ENCODE data around the gene RGS18. TPM values are rescaled to one million over a fixed set of nuclear protein-coding genes. Genes with fewer than 3 reads are reported as not detected.

RGS18 gene
- total and polyA plus RNA-seq, 2 of the 13 experiments (the other 11 are each of a cell fraction or from before 2014, with no cell fraction given) = not detected

DNA sequence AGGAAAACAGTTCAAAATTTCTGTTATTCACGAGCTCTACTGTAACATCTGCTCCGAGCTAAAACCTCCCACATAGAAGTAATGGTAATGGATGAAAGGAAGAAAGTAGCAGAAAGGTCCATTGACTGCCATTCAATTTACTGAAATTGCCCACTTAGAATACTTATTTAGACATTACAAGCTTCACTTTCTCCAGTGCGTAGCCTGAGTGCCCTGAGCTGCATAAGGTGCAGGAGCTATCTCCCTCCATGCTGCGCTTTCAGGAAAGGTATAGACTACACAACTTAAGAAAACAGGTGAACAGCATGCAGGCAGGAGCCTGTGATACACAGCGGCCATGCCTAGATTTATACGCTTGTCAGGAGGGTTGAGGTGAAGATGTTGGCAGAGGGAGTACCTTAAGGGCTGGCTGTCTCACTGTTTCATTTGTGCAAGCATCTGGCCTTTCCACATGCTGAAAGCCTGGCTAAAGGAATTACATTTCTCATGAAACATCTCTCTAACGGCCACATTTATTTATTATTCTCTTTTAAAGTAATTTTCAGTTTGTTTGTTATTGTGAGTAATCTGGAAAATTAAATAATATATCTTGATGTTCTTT lies 74.7 kb downstream of the RGS18 start:
- H3K9me3 ChIP-seq (ENCODE audit: low read length) = no peaks in the 10 kb centered on the region
- H3K4me1 ChIP-seq (ENCODE audit: insufficient read depth, low read length) = no peaks in the 10 kb centered on the region
- H3K27ac ChIP-seq (ENCODE audit: extremely low read length, insufficient read depth, low read length) = no peak overlapping the region
- no peaks in the 10 kb centered on the region for H3K27me3 ChIP-seq (ENCODE audit: control insufficient read depth in 1 of 2, insufficient read depth in 2 of 2, low read length in 2 of 2)
- no peak overlapping the region for H3K4me3 ChIP-seq (replicated peaks in 1 of 3; ENCODE audit: insufficient read depth in 1 of 3, low read depth in 2 of 3, low read length in 3 of 3)
- no peaks in the 10 kb centered on the region for H4K20me1 ChIP-seq (ENCODE audit: insufficient read depth, low read length)
- DNase-seq (ENCODE audit: low spot score) (no peak), FAIRE-seq (no peak), ATAC-seq (no peak)
- ChIA-PET POLR2A (no interaction called here), CTCF (ENCODE audit: low intra/inter-chr PET ratio, low total read pairs) (no interaction called here)
- no peak overlapping the region for H3K4me2 ChIP-seq (ENCODE audit: low read depth, low read length)
- intact Hi-C loops (cut with micrococcal nuclease; ENCODE audit: unreplicated experiment) (no loop called here), in situ Hi-C loops (cut with HindIII; ENCODE audit: extremely low pct_ligation_motif_present, low pct_unique_long_range_greater_than_20kb) (no loop called here)
- 27% methylated on average over 7 of the region's 7 CpGs for WGBS (ENCODE audit: low lambda C conversion rate)
- H3K79me2 ChIP-seq (ENCODE audit: insufficient read depth, low read length) = no peaks in the 10 kb centered on the region
- no TSS peak for BruUV-seq (replicated peaks)
- TF ChIP-seq, protein P1, sequence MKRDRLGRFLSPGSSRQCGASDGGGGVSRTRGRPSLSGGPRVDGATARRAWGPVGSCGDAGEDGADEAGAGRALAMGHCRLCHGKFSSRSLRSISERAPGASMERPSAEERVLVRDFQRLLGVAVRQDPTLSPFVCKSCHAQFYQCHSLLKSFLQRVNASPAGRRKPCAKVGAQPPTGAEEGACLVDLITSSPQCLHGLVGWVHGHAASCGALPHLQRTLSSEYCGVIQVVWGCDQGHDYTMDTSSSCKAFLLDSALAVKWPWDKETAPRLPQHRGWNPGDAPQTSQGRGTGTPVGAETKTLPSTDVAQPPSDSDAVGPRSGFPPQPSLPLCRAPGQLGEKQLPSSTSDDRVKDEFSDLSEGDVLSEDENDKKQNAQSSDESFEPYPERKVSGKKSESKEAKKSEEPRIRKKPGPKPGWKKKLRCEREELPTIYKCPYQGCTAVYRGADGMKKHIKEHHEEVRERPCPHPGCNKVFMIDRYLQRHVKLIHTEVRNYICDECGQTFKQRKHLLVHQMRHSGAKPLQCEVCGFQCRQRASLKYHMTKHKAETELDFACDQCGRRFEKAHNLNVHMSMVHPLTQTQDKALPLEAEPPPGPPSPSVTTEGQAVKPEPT (CRISPR knock-in tag; IDR thresholded peaks at IDR 0.05; ENCODE audit: low read depth) = no peak
- TF ChIP-seq ZNF230 (CRISPR knock-in tag; IDR thresholded peaks at IDR 0.05) = no peak
- TF ChIP-seq, protein P2, sequence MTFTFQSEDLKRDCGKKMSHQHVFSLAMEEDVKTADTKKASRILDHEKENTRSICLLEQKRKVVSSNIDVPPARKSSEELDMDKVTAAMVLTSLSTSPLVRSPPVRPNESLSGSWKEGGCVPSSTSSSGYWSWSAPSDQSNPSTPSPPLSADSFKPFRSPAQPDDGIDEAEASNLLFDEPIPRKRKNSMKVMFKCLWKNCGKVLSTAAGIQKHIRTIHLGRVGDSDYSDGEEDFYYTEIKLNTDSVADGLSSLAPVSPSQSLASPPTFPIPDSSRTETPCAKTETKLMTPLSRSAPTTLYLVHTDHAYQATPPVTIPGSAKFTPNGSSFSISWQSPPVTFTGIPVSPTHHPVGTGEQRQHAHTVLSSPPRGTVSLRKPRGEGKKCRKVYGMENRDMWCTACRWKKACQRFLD (CRISPR knock-in tag; IDR thresholded peaks at IDR 0.05; ENCODE audit: borderline replicate concordance) = no peak
- no peak for TF ChIP-seq ZNF839 (CRISPR knock-in tag; IDR thresholded peaks at IDR 0.05; ENCODE audit: borderline replicate concordance)
- H3K36me3 ChIP-seq (replicated peaks in 1 of 2; ENCODE audit: control insufficient read depth in 1 of 2, insufficient read depth in 2 of 2, low read length in 2 of 2) = no peaks in the 10 kb centered on the region
- no peak overlapping the region for H3K9ac ChIP-seq (ENCODE audit: insufficient read depth, low read depth, low read length)
- H2AFZ ChIP-seq (ENCODE audit: low read length) = no peak overlapping the region

DNA sequence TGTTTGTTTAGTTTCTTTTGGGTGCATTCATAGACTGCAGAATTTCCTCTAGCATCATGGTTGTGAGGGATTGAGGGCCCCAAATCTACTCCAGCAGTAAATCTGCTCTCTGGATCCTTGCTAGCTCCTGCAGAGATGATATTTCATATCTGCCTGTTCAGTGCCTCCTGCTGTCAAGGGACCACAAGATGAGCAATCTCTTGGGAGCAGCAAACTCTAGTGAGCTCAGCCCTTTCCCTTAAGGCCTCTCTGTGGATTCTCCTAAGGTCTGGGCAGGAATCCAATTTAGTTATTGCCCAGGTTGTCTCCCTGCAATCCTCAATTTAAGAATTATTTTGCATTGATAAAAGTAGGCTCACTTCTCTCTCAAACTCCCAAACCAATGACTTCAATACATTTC lies 76.9 kb downstream of the RGS18 start:
- FAIRE-seq (no peak), DNase-seq (ENCODE audit: low spot score) (no peak), ATAC-seq (no peak)
- no peaks in the 10 kb centered on the region for H3K27me3 ChIP-seq (ENCODE audit: control insufficient read depth in 1 of 2, insufficient read depth in 2 of 2, low read length in 2 of 2)
- ChIA-PET POLR2A (no interaction called here), CTCF (ENCODE audit: low intra/inter-chr PET ratio, low total read pairs) (no interaction called here)
- in situ Hi-C loops (cut with HindIII; ENCODE audit: extremely low pct_ligation_motif_present, low pct_unique_long_range_greater_than_20kb) (no loop called here), intact Hi-C loops (cut with micrococcal nuclease; ENCODE audit: unreplicated experiment) (no loop called here)
- no peaks in the 10 kb centered on the region for H3K79me2 ChIP-seq (ENCODE audit: insufficient read depth, low read length)
- H3K4me1 ChIP-seq (ENCODE audit: insufficient read depth, low read length) = no peaks in the 10 kb centered on the region
- H4K20me1 ChIP-seq (ENCODE audit: insufficient read depth, low read length) = no peaks in the 10 kb centered on the region
- H3K4me3 ChIP-seq (replicated peaks in 1 of 3; ENCODE audit: insufficient read depth in 1 of 3, low read depth in 2 of 3, low read length in 3 of 3) = no peak overlapping the region
- H2AFZ ChIP-seq (ENCODE audit: low read length) = no peak overlapping the region
- no TSS peak for BruUV-seq (replicated peaks)
- no peak overlapping the region for H3K9ac ChIP-seq (ENCODE audit: insufficient read depth, low read depth, low read length)
- H3K4me2 ChIP-seq (ENCODE audit: low read depth, low read length) = no peak overlapping the region
- H3K36me3 ChIP-seq (replicated peaks in 1 of 2; ENCODE audit: control insufficient read depth in 1 of 2, insufficient read depth in 2 of 2, low read length in 2 of 2) = no peaks in the 10 kb centered on the region
- no peaks in the 10 kb centered on the region for H3K9me3 ChIP-seq (ENCODE audit: low read length)
- H3K27ac ChIP-seq (ENCODE audit: extremely low read length, insufficient read depth, low read length) = no peak overlapping the region
- TF ChIP-seq, protein P3, sequence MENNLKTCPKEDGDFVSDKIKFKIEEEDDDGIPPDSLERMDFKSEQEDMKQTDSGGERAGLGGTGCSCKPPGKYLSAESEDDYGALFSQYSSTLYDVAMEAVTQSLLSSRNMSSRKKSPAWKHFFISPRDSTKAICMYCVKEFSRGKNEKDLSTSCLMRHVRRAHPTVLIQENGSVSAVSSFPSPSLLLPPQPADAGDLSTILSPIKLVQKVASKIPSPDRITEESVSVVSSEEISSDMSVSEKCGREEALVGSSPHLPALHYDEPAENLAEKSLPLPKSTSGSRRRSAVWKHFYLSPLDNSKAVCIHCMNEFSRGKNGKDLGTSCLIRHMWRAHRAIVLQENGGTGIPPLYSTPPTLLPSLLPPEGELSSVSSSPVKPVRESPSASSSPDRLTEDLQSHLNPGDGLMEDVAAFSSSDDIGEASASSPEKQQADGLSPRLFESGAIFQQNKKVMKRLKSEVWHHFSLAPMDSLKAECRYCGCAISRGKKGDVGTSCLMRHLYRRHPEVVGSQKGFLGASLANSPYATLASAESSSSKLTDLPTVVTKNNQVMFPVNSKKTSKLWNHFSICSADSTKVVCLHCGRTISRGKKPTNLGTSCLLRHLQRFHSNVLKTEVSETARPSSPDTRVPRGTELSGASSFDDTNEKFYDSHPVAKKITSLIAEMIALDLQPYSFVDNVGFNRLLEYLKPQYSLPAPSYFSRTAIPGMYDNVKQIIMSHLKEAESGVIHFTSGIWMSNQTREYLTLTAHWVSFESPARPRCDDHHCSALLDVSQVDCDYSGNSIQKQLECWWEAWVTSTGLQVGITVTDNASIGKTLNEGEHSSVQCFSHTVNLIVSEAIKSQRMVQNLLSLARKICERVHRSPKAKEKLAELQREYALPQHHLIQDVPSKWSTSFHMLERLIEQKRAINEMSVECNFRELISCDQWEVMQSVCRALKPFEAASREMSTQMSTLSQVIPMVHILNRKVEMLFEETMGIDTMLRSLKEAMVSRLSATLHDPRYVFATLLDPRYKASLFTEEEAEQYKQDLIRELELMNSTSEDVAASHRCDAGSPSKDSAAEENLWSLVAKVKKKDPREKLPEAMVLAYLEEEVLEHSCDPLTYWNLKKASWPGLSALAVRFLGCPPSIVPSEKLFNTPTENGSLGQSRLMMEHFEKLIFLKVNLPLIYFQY (CRISPR knock-in tag; IDR thresholded peaks at IDR 0.05; ENCODE audit: borderline replicate concordance) = no peak
- TF ChIP-seq ZNF430 (CRISPR knock-in tag; IDR thresholded peaks at IDR 0.05) (no peak), KDM5A (IDR thresholded peaks at IDR 0.05; ENCODE audit: borderline replicate concordance, low read length) (no peak), SMARCC2 (IDR thresholded peaks at IDR 0.05) (no peak)
- TF ChIP-seq, protein P4, sequence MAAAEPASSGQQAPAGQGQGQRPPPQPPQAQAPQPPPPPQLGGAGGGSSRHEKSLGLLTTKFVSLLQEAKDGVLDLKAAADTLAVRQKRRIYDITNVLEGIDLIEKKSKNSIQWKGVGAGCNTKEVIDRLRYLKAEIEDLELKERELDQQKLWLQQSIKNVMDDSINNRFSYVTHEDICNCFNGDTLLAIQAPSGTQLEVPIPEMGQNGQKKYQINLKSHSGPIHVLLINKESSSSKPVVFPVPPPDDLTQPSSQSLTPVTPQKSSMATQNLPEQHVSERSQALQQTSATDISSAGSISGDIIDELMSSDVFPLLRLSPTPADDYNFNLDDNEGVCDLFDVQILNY (CRISPR knock-in tag; conservative IDR thresholded peaks at IDR 0.05) = no peak
- TF ChIP-seq, protein P5, sequence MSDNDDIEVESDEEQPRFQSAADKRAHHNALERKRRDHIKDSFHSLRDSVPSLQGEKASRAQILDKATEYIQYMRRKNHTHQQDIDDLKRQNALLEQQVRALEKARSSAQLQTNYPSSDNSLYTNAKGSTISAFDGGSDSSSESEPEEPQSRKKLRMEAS (IDR thresholded peaks at IDR 0.05) = no peak
